ENCODE data around the gene DPH3.

- TF ChIP-seq FOXM1 (IDR thresholded peaks at IDR 0.05; ENCODE audit: borderline replicate concordance) (no peak), NFRKB (IDR thresholded peaks at IDR 0.05) (no peak), SUZ12 (IDR thresholded peaks at IDR 0.05) (no peak), ARNT (IDR thresholded peaks at IDR 0.05) (no peak), ELF4 (IDR thresholded peaks at IDR 0.05) (no peak), ZNF384 (IDR thresholded peaks at IDR 0.05) (no peak), PKNOX1 (IDR thresholded peaks at IDR 0.05) (no peak), FOXA1 (IDR thresholded peaks at IDR 0.05) (no peak)
Measured at GRCh38 chr3:16298891-16299290, 34.1 kb upstream of the DPH3 start.

Measured in HEK293T (cell line).